Right hindlimb (tissue), 1 donor: ENCODE measurements around the gene RNPEP.
"Not testable (repeated sequence)": the region's sequence is repeated elsewhere in the genome, so short reads cannot be mapped to it uniquely, and the experiment has no call there.

Experiments
- DNase-seq: peaks from one replicate; pipeline ENCODE4 v3.0.0-alpha.2; 2018

The RNPEP gene

GRCh38 chr1:201982623-201983379 is at the start of gene RNPEP:
Gene RNPEP, plus strand, starts transcription at chr1:201982648. Its CDS starts 19 bp downstream, at chr1:201982667.
- peak; percentile 83 for DNase-seq

DNA sequence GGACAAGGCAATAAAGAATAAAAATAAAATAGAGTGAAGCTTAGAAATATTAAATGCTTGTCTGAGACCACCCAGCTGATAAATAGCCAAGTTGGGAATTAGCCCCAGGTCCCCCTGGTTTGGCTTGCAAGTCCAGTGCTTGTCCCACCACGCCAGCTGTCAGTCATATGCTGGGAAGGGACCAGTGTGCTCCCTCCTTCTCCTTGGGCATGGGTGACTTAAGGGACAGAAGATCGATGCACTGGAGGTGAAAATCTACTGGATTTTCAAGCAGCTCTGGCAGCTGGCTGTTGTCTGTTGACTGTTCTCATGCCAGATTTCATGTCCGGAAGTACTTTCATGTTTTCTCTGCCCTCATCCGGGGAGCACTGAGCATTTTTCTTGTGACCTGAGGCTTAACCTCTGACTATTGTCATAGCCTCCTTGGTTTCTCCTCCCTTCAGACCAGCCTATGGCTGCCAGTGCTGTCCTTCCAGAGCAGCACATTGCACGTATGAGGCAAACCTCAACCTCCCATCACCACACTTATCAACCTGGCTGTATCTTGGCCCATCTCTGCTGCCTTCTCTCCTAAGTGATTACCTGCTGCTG is 48.5 kb upstream of the RNPEP start:
- no peak for DNase-seq

DNA sequence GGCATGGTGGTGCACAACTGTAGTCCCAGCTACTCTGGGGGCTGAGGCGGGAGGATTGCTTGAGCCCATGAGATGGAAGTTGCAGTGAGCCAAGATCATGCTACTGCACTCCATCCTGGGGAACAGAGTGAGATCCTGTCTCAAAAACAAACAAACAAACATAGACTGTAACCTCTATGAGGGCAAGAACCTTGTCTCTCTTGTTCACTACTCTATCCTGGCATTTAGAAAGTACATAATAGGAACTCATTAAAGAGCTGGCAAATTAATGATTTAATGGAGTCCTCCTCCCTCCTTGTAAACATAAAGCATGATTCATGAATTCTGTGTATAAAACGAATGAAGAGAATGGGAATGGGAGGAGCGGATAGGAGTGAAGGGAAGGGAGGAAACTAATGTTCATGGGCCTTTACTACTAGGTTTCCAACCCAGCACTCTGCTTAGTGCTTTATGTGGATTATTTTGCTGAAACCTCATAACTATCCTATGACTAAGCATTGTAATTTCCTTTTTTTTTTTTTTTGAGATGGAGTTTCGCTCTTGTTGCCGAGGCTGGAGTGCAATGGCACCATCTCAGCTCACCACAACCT is 44.7 kb upstream of the RNPEP start:
- no peak for DNase-seq

DNA sequence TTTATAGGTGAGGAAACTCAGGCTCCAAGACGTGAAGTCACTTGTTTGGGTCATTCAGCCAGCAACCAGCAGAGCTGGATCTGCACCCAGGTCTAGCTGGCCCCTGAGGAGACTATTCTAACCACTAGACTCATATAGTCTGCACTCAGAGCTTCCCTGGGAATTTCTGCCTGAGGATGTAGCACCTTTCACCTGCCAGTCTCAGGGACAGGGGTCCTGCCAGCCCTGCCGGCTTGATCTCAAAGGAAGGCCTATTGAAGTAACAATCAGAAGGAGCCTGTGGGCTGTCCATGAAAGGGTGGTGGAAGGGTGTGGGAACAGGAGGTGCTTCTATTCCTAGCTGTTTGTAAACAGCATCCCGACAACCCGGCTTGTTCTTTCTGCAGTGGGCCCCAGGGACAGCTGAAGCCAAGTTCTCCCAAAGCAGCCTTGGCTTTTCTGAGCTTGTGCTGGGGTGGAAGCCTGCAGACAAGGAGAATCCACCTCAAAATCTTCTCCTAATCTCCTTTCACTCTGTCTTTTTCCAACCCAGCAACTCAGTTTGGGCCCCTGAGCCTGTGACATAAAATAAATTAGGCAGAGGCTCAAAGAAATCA is 43.9 kb upstream of the RNPEP start:
- no peak for DNase-seq

DNA sequence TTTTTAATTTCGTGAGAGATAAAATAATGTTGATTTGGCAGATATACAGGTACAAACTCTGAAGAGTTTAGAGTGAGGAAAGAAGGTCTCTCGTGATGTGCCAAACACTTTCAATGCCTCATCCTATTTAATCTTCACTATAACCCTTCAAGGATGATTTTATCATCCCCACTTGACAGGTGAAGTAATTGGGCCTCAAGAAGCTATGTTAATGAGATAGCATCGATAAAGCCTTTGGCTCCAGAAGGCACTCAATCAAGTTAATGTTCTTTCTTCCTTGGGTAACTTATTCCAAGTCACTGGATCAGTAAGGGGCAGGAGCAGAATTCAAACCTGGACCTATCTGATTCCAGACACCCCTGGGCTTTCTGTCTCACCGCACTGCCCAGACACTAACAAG is 43.3 kb upstream of the RNPEP start:
- DNase-seq: no peak

- DNase-seq: no peak
Measured at GRCh38 chr1:201939574-201939973, 42.9 kb upstream of the RNPEP start.

DNA sequence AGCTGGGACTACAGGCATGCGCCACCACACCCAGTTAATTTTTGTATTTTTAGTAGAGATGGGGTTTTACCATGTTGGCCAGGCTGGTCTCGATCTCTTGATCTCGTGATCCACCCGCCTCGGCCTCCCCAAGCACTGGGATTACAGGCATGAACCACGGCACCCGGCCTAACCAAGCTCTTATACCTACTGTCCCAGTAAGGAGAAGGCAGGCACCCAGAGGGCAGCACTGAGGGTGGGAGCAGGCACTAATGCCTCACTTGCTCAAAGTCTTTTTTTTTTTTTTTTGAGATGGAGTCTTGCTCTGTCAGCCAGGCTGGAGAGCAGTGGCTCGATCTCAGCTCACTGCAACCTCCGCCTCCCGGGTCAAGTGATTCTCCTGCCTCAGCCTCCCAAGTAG is 42.1 kb upstream of the RNPEP start:
- not testable (repeated sequence) for DNase-seq

DNA sequence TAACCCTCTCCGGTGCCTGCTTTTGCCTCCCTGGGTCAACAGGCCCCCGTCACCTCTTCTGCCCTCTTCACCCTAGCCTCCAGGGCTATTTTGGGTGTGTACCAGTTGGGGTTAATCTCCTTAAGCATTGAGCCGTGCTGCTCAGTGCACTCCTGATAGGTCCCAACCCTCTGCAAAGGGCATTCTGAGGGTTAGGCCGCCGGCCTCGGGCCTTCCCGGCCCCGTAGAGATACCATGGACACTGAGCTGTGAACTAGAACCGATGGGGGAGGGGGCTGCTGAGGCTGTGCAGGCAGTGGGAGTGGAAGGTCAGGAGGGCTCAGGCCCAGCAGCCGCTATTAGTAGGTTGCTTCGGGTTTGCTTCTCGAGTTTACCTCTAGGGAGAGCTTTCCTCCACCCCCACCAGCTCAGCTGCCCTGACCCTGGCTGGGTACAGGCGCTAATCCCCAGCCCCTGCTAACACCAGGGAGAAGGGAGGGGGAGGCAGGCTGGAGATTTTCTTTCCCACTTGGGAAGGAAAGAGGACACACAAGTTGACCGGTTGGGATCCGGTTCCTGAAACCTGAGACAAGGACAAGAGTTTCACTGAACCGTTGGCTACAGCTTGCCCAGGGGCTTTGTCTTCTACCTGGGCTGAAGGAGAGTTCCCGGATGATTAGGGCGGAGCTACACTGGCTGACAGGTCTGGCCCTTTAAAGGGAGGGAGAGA is 40.9 kb upstream of the RNPEP start:
- DNase-seq: no peak

- DNase-seq: no peak
Measured at GRCh38 chr1:201942129-201942495, 40.3 kb upstream of the RNPEP start.

- DNase-seq: no peak
Measured at GRCh38 chr1:201944002-201944401, 38.4 kb upstream of the RNPEP start.

DNA sequence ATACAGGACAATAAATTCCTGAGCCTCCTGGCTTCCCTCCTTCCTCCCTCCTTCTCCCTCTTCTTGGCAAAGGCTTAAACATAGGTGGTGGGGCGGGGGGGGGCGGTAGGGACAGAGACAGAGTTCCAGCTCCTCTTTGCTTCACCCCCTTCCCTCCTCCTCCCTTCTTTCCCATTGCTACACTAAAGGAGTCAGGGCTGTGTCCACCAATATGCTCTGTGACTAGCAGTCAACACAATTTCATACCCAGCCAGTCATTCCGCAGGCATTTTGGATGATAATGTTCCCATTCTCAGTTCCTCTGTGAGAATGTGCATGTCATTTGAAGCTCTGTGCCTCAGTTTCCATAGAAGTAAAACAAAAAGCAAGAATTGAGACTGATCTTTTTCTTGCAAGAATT is 37.8 kb upstream of the RNPEP start:
- no peak for DNase-seq

- DNase-seq: no peak
Measured at GRCh38 chr1:201945157-201945556, 37.3 kb upstream of the RNPEP start.

- DNase-seq: no peak
Measured at GRCh38 chr1:201945863-201946223, 36.6 kb upstream of the RNPEP start.

GRCh38 chr1:201946224-201946908 is 36.1 kb upstream of the RNPEP start, which contains the start of gene LMOD1:
Gene LMOD1, minus strand, starts transcription at chr1:201946548. Its CDS starts 208 bp downstream, at chr1:201946340.
- peak; percentile 86 for DNase-seq

GRCh38 chr1:201947697-201948008 is 34.8 kb upstream of the RNPEP start:
- no peak for DNase-seq

- no peak for DNase-seq
Measured at GRCh38 chr1:201949491-201949890, 33.0 kb upstream of the RNPEP start.

- DNase-seq: no peak
Measured at GRCh38 chr1:201954263-201955008, 28.0 kb upstream of the RNPEP start.

- DNase-seq: peak; percentile 99
Measured at GRCh38 chr1:201955009-201955728, 27.3 kb upstream of the RNPEP start, which contains the start of gene TIMM17A. Gene TIMM17A, plus strand, starts transcription at chr1:201955503. Its CDS starts 24 bp downstream, at chr1:201955527.

DNA sequence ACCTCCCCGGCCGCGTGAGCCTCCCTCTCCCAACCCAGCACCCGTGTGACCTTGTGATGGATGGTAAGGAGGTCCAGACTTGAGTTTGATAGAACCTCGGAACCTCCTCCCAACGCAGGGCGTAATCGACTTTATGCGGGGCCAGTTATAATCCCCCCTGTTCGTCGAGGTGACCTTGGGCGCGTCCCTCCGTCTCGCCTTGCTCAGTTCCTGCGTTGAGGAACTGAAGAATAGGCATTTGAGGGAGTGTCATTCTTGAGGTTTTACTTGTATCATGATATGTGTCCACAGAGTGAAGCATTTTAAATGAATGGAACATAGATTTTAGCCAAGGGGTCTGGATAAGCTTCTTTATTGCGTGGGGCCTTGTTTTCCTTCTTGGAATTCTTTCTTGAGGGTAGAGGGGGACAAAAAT is 26.7 kb upstream of the RNPEP start:
- DNase-seq: no peak

GRCh38 chr1:201958348-201958747 is 24.1 kb upstream of the RNPEP start:
- DNase-seq: no peak

GRCh38 chr1:201962382-201962781 is 20.1 kb upstream of the RNPEP start:
- DNase-seq: not testable (repeated sequence)
